KOPT-K1 (cell line): ENCODE measurements around the gene NPY.

Source experiments
- H3K27ac ChIP-seq: fragments of 200-600 bp; sonication (generic); 2 replicates; pipeline ENCODE4 v1.5.1; 2016; ENCODE audit warnings: antibody characterized with exemption, mild to moderate bottlenecking, low read depth, low read length; ENCODE audit not compliant: poor library complexity, severe bottlenecking
- H3K36me3 ChIP-seq: fragments of 200-600 bp; sonication (generic); 2 replicates; pipeline ENCODE4 v1.5.1; 2017; ENCODE audit warnings: antibody characterized with exemption, mild to moderate bottlenecking, low read length, moderate library complexity; ENCODE audit not compliant: insufficient read depth
- H3K9me3 ChIP-seq: fragments of 200-600 bp; sonication (generic); 2 replicates; pipeline ENCODE4 v1.5.1; 2017; ENCODE audit warnings: antibody characterized with exemption, low read length, mild to moderate bottlenecking; ENCODE audit not compliant: insufficient read depth, poor library complexity, severe bottlenecking

The NPY gene

DNA sequence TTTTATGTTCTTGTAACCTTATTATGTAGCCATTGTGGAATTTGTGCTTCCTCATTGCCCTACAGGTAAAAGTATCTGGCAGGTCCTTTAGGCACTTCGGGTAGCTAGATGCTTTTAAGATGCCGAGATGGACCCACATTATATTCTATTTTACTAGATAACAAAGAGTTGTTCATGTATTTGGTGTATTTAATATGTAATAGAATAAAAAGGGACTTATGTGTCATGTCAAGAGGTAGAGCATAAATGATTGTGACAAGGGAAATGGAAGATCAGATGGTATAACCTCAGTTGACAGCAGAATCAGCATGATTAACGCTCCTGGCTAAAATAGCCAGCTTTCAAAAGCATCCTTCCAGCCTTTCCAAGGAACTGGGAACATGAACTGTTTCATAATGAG lies 50.6 kb downstream of the NPY start:
- Histone ChIP-seq H3K36me3 (no peaks in the 10 kb centered on the region), H3K9me3 (no peaks in the 10 kb centered on the region), H3K27ac (no peak overlapping the region)

DNA sequence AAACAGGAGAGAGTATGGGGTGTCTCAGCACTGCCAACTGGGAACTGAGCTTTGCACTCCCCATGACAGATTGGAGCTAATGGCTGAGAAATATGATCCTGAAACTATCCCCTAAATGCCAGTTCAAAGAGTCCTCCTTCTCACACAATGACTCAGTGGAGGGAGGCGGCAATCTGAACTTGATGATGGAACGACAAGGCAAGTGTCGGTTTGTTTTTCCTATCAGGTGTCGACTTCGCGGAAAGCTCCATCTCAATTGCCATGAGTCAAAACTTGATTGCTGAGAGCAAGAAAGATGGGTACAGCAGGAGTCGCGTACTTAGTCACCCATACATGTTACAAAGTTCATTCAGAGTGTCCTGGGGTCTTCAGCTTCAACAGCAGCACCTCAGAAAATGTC lies 52.5 kb downstream of the NPY start:
- H3K36me3 ChIP-seq, result no peaks in the 10 kb centered on the region
- no peak overlapping the region for H3K27ac ChIP-seq
- H3K9me3 ChIP-seq, result no peaks in the 10 kb centered on the region

DNA sequence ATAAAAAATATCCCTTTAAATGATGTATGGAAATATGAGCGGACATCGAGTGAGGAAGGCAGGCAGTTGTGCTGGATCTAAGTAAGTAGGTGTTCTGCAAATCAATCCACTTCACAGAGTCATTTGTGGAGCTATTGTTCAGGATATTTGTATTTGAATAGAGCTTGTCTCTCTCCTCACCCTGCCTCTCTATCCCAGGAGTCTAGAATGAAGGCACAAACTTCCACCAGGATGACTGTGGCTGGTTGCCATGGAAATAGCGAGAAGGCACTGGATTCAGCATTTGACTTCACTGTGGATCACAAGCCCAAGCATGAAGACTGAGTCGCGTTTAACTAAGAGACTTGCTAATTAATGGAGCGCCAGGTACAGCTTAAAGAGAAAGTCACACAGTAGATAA lies 53.2 kb downstream of the NPY start:
- Histone ChIP-seq H3K9me3 (no peaks in the 10 kb centered on the region), H3K27ac (no peak overlapping the region), H3K36me3 (no peaks in the 10 kb centered on the region)

DNA sequence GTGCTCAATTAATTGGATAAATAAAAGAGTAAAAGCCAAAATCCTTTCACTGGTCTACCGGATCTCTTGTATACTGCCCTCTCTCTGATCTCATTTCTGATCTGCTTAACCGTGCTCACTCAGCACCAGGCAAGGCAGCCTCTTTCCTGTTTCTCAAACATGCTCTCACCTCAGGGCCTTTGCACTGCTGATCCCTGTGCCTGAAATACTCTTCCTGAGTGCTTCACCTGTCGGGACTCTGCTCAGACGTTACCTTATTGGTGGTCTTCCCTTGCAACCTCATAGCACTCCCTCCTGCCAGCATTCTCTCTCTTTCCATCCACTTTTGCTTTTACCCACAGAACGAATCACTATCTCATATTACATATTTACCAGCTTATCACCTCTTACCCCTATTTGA lies 55.6 kb downstream of the NPY start:
- Histone ChIP-seq H3K27ac (no peak overlapping the region), H3K9me3 (no peaks in the 10 kb centered on the region), H3K36me3 (no peaks in the 10 kb centered on the region)

DNA sequence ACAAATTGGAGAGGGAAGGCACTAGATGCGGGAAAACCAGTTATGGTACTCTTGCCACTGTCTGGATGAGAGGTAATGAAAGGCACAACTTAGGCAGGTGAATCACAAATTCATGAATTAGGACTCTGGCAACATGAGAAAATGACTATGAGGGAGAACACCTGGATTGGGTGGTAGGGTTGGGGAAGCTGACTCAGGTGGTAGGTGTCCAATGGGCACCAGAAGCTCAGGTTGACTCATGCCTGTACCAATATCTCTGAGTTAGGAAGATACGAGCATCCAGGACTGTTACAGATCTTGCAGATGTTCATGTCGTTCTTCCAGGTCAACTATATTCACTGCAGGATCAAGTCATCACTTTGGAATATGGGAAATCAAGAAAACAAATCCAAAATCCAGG lies 56.7 kb downstream of the NPY start:
- Histone ChIP-seq H3K9me3 (no peaks in the 10 kb centered on the region), H3K27ac (no peak overlapping the region)

More for the DNA sequence above, 56.7 kb downstream of the NPY start:
- H3K36me3 ChIP-seq, result no peaks in the 10 kb centered on the region
